HG02885 (cell line): ENCODE data around the gene OR2C3.

Source experiments
- ATAC-seq: cut with Tn5 transposase; IDR thresholded peaks from one replicate; pipeline ENCODE4 v1.9.1; 2021; ENCODE audit warnings: mild to moderate bottlenecking; ENCODE audit not compliant: unreplicated experiment, poor library complexity

OR2C3 gene

GRCh38 chr1:247536340-247536739 lies at the start of gene OR2C3:
Gene OR2C3 (minus strand): TSS chr1:247536440. CDS start chr1:247532511, 3,929 bp downstream.
- ATAC-seq: no peak

GRCh38 chr1:247578946-247579460 lies 42.8 kb upstream of the OR2C3 start:
- no peak for ATAC-seq

GRCh38 chr1:247576514-247576913 lies 40.3 kb upstream of the OR2C3 start:
- ATAC-seq: no peak

- no peak for ATAC-seq
Measured at GRCh38 chr1:247574664-247575063, 38.4 kb upstream of the OR2C3 start.

GRCh38 chr1:247574236-247574635 lies 38.0 kb upstream of the OR2C3 start:
- ATAC-seq: no peak

- ATAC-seq: no peak
Measured at GRCh38 chr1:247562198-247562597, 26.0 kb upstream of the OR2C3 start.

- no peak for ATAC-seq
Measured at GRCh38 chr1:247561711-247562110, 25.5 kb upstream of the OR2C3 start.

GRCh38 chr1:247557926-247558674 lies 21.9 kb upstream of the OR2C3 start:
- ATAC-seq: no peak

GRCh38 chr1:247552231-247552630 lies 16.0 kb upstream of the OR2C3 start:
- ATAC-seq: no peak

GRCh38 chr1:247551721-247552120 lies 15.5 kb upstream of the OR2C3 start:
- ATAC-seq: no peak

- ATAC-seq: no peak
Measured at GRCh38 chr1:247548769-247549182, 12.5 kb upstream of the OR2C3 start, which contains the start of gene GCSAML. Gene GCSAML (plus strand): TSS chr1:247549134. CDS start chr1:247549192, 58 bp downstream.

GRCh38 chr1:247548092-247548491 lies 11.9 kb upstream of the OR2C3 start:
- ATAC-seq: no peak

GRCh38 chr1:247542811-247543210 lies 6.6 kb upstream of the OR2C3 start:
- no peak for ATAC-seq

GRCh38 chr1:247540581-247540980 lies 4.3 kb upstream of the OR2C3 start:
- no peak for ATAC-seq

- ATAC-seq: no peak
Measured at GRCh38 chr1:247539215-247539614, 3.0 kb upstream of the OR2C3 start.

GRCh38 chr1:247538561-247538960 lies 2.3 kb upstream of the OR2C3 start:
- ATAC-seq: no peak

GRCh38 chr1:247535402-247535801 lies 838 bp downstream of the OR2C3 start:
- ATAC-seq: no peak

- ATAC-seq: no peak
Measured at GRCh38 chr1:247531937-247532336, 4.3 kb downstream of the OR2C3 start.

GRCh38 chr1:247530785-247531184 lies 5.5 kb downstream of the OR2C3 start:
- ATAC-seq: no peak

GRCh38 chr1:247529771-247530355 lies 6.4 kb downstream of the OR2C3 start:
- ATAC-seq: no peak

GRCh38 chr1:247528812-247529474 lies 7.3 kb downstream of the OR2C3 start:
- ATAC-seq: no peak
